ENCODE data around the gene ISYNA1. TPM values are rescaled to one million over a fixed set of nuclear protein-coding genes. Genes with fewer than 3 reads are reported as not detected.
A peak's percentile ranks its signal among the peaks of the same experiment; 100 is the strongest.

The ISYNA1 gene
- total and polyA plus RNA-seq, 12 donors: 3.2 to 313 (median 78.7) TPM

GRCh38 chr19:18483119-18483890 is 45.4 kb upstream of the ISYNA1 start:
- TF ChIP-seq POLR2A (IDR thresholded peaks at IDR 0.05): no peak
- TF ChIP-seq, protein P1, sequence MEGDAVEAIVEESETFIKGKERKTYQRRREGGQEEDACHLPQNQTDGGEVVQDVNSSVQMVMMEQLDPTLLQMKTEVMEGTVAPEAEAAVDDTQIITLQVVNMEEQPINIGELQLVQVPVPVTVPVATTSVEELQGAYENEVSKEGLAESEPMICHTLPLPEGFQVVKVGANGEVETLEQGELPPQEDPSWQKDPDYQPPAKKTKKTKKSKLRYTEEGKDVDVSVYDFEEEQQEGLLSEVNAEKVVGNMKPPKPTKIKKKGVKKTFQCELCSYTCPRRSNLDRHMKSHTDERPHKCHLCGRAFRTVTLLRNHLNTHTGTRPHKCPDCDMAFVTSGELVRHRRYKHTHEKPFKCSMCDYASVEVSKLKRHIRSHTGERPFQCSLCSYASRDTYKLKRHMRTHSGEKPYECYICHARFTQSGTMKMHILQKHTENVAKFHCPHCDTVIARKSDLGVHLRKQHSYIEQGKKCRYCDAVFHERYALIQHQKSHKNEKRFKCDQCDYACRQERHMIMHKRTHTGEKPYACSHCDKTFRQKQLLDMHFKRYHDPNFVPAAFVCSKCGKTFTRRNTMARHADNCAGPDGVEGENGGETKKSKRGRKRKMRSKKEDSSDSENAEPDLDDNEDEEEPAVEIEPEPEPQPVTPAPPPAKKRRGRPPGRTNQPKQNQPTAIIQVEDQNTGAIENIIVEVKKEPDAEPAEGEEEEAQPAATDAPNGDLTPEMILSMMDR (IDR thresholded peaks at IDR 0.05): no peak
- peaks cover 35 to 92% of the 10 kb centered on the region in 2 donors for H3K4me1 ChIP-seq (replicated peaks in 1 of 2)
- no peak for DNase-seq
- H3K36me3 ChIP-seq (replicated peaks in 1 of 2): no peaks in the 10 kb centered on the region
- no peaks in the 10 kb centered on the region for H3K9me3 ChIP-seq (replicated peaks in 1 of 3)
- H3K4me3 ChIP-seq: no peak overlapping the region
- WGBS, 4 donors: 79 to 87% (median 81%) methylated on average over 12 of the region's 12 CpGs
- peak overlapping the region in 2 of 5 donors; percentile 15 to 21 for H3K27ac ChIP-seq
- H3K27me3 ChIP-seq: no peaks in the 10 kb centered on the region
- intact Hi-C loops (cut with DNase I): no loop called here

GRCh38 chr19:18481505-18482222 is 43.7 kb upstream of the ISYNA1 start:
- 92 to 97% (median 94%) methylated on average over 12 of the region's 12 CpGs for WGBS, 4 donors
- Histone ChIP-seq H3K36me3 (replicated peaks in 1 of 2) (no peaks in the 10 kb centered on the region), H3K4me3 (no peak overlapping the region), H3K9me3 (replicated peaks in 1 of 3) (no peaks in the 10 kb centered on the region), H3K4me1 (replicated peaks in 1 of 2) (peaks cover 31 to 82% of the 10 kb centered on the region in 2 donors), H3K27ac (peak overlapping the region in 2 of 5 donors; percentile 92 to 94), H3K27me3 (no peaks in the 10 kb centered on the region)
- TF ChIP-seq POLR2A (IDR thresholded peaks at IDR 0.05): no peak
- TF ChIP-seq, protein P1 (IDR thresholded peaks at IDR 0.05): no peak
- intact Hi-C loops (cut with DNase I): no loop called here
- no peak for DNase-seq

DNA sequence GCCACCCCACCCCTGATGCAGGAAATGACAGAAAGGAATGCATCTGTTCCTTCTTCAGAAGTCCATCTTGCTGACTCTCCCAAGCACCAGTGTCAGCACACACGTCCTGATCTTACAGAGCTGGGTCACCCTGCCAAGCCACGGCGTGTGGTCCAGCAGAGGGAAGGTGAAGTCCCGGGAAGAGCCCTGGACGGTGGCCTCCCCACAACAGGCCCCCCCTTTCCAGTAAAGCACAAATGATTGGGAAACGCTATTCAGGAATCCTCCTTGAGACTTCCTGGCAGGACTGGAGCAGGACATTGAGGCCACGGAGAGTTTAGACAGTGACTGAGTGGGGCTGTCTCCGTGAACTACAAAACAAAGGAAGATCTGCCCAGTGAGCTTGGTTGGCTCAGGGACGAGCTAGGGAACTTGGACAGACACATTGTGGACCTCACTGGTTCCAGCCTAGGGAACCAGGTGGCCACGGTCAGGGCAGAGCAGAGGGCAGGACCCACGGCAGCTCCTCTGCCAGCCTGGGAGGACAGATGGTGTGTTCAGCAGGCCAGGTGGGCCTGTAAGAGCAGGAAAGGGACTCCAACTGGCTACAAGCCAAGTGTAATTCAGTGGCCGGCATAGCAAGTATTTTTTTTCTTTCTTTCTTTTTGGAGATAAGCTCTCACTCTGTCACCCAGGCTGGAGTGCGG is 42.2 kb upstream of the ISYNA1 start:
- H3K27me3 ChIP-seq: no peaks in the 10 kb centered on the region
- 22 to 45% (median 29%) methylated on average over 7 to 13 of the region's 13 CpGs for WGBS, 4 donors
- no peaks in the 10 kb centered on the region for H3K36me3 ChIP-seq (replicated peaks in 1 of 2)
- peaks cover 22 to 68% of the 10 kb centered on the region in 2 donors for H3K4me1 ChIP-seq (replicated peaks in 1 of 2)
- H3K9me3 ChIP-seq (replicated peaks in 1 of 3): no peaks in the 10 kb centered on the region
- peak overlapping the region; percentile 69 to 94 (median 75) for H3K27ac ChIP-seq
- H3K4me3 ChIP-seq: no peak overlapping the region
- TF ChIP-seq POLR2A (IDR thresholded peaks at IDR 0.05): no peak
- TF ChIP-seq, protein P1 (IDR thresholded peaks at IDR 0.05): no peak
- peak; percentile 61 to 94 (median 88) for DNase-seq
- intact Hi-C loops (cut with DNase I): no loop called here

All from adrenal gland (tissue), 12 donors.